ENCODE results near the gene DYNC1I1.

Gene DYNC1I1

GRCh38 chr7:95772298-95772770, at the start of gene DYNC1I1:
Gene DYNC1I1, plus strand, starts transcription at chr7:95772554. Its CDS starts 32,176 bp downstream, at chr7:95804730.
- peak; percentile 72 for DNase-seq (ENCODE audit: low spot score)

- DNase-seq (ENCODE audit: low spot score), result no peak
Observed at GRCh38 chr7:95723583-95724180, 48.7 kb upstream of the DYNC1I1 start.

- no peak for DNase-seq (ENCODE audit: low spot score)
Observed at GRCh38 chr7:95725205-95725604, 47.1 kb upstream of the DYNC1I1 start.

- no peak for DNase-seq (ENCODE audit: low spot score)
Observed at GRCh38 chr7:95730493-95731280, 41.7 kb upstream of the DYNC1I1 start.

- no peak for DNase-seq (ENCODE audit: low spot score)
Observed at GRCh38 chr7:95736635-95737034, 35.7 kb upstream of the DYNC1I1 start.

- DNase-seq (ENCODE audit: low spot score), result no peak
Observed at GRCh38 chr7:95737828-95738505, 34.4 kb upstream of the DYNC1I1 start.

- DNase-seq (ENCODE audit: low spot score), result no peak
Observed at GRCh38 chr7:95749044-95749443, 23.3 kb upstream of the DYNC1I1 start.

- DNase-seq (ENCODE audit: low spot score), result no peak
Observed at GRCh38 chr7:95749515-95749914, 22.8 kb upstream of the DYNC1I1 start.

- DNase-seq (ENCODE audit: low spot score), result no peak
Observed at GRCh38 chr7:95753440-95753839, 18.9 kb upstream of the DYNC1I1 start.

GRCh38 chr7:95755277-95755934, 16.9 kb upstream of the DYNC1I1 start:
- DNase-seq (ENCODE audit: low spot score), result no peak

- DNase-seq (ENCODE audit: low spot score), result no peak
Observed at GRCh38 chr7:95758187-95758586, 14.2 kb upstream of the DYNC1I1 start.

- no peak for DNase-seq (ENCODE audit: low spot score)
Observed at GRCh38 chr7:95766086-95766485, 6.3 kb upstream of the DYNC1I1 start.

GRCh38 chr7:95766657-95767056, 5.7 kb upstream of the DYNC1I1 start:
- DNase-seq (ENCODE audit: low spot score), result no peak

GRCh38 chr7:95772771-95773581, 622 bp downstream of the DYNC1I1 start:
- no peak for DNase-seq (ENCODE audit: low spot score)

GRCh38 chr7:95776561-95777185, 4.3 kb downstream of the DYNC1I1 start:
- DNase-seq (ENCODE audit: low spot score), result no peak

GRCh38 chr7:95777269-95777668, 4.9 kb downstream of the DYNC1I1 start:
- no peak for DNase-seq (ENCODE audit: low spot score)

GRCh38 chr7:95780665-95781064, 8.3 kb downstream of the DYNC1I1 start:
- no peak for DNase-seq (ENCODE audit: low spot score)

GRCh38 chr7:95781961-95782586, 9.7 kb downstream of the DYNC1I1 start:
- DNase-seq (ENCODE audit: low spot score), result no peak

GRCh38 chr7:95784796-95785195, 12.4 kb downstream of the DYNC1I1 start:
- DNase-seq (ENCODE audit: low spot score), result no peak

GRCh38 chr7:95788258-95788657, 15.9 kb downstream of the DYNC1I1 start:
- DNase-seq (ENCODE audit: low spot score), result no peak

GRCh38 chr7:95788884-95789283, 16.5 kb downstream of the DYNC1I1 start:
- DNase-seq (ENCODE audit: low spot score), result no peak

Measured in left forelimb (tissue), 1 donor.